ENCODE measurements around the gene ITPRID1.

GRCh38 chr7:31664890-31665289 lies 151.0 kb downstream of the ITPRID1 start:
- TF ChIP-seq POLR2A (IDR thresholded peaks at IDR 0.05), result no peak
- TF ChIP-seq CTCF (IDR thresholded peaks at IDR 0.05), result no peak
- TF ChIP-seq POLR2AphosphoS5 (IDR thresholded peaks at IDR 0.05), result no peak
- peak in 1 of 4 donors; percentile 15 for TF ChIP-seq EP300 (IDR thresholded peaks at IDR 0.05)

Measured in upper lobe of left lung (tissue), 4 donors.